ENCODE measurements around the gene GLT1D1.
"Not testable (repeated sequence)": the region's sequence is repeated elsewhere in the genome, so short reads cannot be mapped to it uniquely, and the experiment has no call there.

Gene GLT1D1

GRCh38 chr12:128817111-128818015 is 35.9 kb upstream of the GLT1D1 start:
- H3K36me3 Mint-ChIP-seq: peaks cover 17% of the 10 kb centered on the region
- peak overlapping the region; percentile 23 for H3K4me3 Mint-ChIP-seq
- no peak overlapping the region for H3K27ac Mint-ChIP-seq
- peaks cover 68% of the 10 kb centered on the region for H3K4me1 Mint-ChIP-seq
- H3K9me3 Mint-ChIP-seq: no peaks in the 10 kb centered on the region
- no peaks in the 10 kb centered on the region for H3K27me3 Mint-ChIP-seq

GRCh38 chr12:128818065-128819022 is 34.9 kb upstream of the GLT1D1 start:
- Mint-ChIP-seq H3K27me3 (no peaks in the 10 kb centered on the region), H3K4me1 (peaks cover 66% of the 10 kb centered on the region), H3K4me3 (peak overlapping the region; percentile 1), H3K27ac (peak overlapping the region; percentile 32), H3K9me3 (no peaks in the 10 kb centered on the region), H3K36me3 (peaks cover 14% of the 10 kb centered on the region)

GRCh38 chr12:128819293-128820144 is 33.8 kb upstream of the GLT1D1 start:
- Mint-ChIP-seq H3K4me3 (no peak overlapping the region), H3K36me3 (peaks cover 11% of the 10 kb centered on the region), H3K9me3 (no peaks in the 10 kb centered on the region), H3K27me3 (no peaks in the 10 kb centered on the region), H3K4me1 (peaks cover 58% of the 10 kb centered on the region), H3K27ac (no peak overlapping the region)

- Mint-ChIP-seq H3K4me3 (no peak overlapping the region), H3K27me3 (no peaks in the 10 kb centered on the region), H3K9me3 (no peaks in the 10 kb centered on the region), H3K4me1 (peaks cover 59% of the 10 kb centered on the region), H3K27ac (no peak overlapping the region), H3K36me3 (peaks cover 7% of the 10 kb centered on the region)
Observed at GRCh38 chr12:128820253-128820652, 33.0 kb upstream of the GLT1D1 start.

- Mint-ChIP-seq H3K27me3 (no peaks in the 10 kb centered on the region), H3K4me1 (peaks cover 56% of the 10 kb centered on the region), H3K4me3 (peak overlapping the region; percentile 74), H3K36me3 (peaks cover 7% of the 10 kb centered on the region), H3K27ac (peak overlapping the region; percentile 86), H3K9me3 (no peaks in the 10 kb centered on the region)
Observed at GRCh38 chr12:128820723-128821432, 32.4 kb upstream of the GLT1D1 start.

DNA sequence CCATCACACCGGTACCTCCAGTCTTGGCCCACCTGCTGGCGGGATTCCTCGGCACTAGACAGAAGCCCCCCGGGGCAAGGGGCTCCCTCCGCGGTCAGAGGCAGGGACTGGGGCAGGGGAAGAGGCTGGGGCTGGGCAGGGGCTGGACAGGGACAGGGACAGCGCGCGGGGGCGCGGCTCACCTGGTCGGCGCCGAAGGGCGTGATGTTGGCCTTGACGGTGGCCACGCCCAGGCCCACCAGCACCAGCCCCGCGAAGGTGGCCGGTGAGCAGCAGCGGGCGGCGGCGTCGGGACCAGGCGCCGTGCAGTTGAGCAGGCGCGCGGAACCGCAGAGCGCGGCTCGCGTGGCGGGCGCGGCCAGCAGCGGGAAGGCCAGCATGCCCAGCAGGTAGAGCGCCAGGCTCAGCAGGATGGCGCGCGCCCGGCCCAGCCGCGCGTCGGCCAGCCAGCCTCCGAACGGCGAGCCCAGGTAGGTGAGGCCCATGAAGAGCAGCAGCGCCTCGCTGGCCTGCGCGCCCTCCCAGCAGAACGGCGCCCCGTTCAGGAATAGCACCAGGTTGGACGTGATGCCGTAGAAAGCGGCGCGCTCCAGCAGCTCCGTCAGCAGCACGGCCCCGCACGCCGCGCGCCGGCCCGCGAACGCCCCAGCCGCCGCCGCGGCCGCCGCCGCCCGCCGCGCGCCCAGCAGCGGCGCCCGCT is 29.9 kb upstream of the GLT1D1 start:
- H3K4me3 Mint-ChIP-seq: peak overlapping the region; percentile 82
- peaks cover 36% of the 10 kb centered on the region for H3K4me1 Mint-ChIP-seq
- H3K36me3 Mint-ChIP-seq: peaks cover 7% of the 10 kb centered on the region
- H3K27me3 Mint-ChIP-seq: no peaks in the 10 kb centered on the region
- H3K27ac Mint-ChIP-seq: no peak overlapping the region
- H3K9me3 Mint-ChIP-seq: peaks cover 4% of the 10 kb centered on the region

DNA sequence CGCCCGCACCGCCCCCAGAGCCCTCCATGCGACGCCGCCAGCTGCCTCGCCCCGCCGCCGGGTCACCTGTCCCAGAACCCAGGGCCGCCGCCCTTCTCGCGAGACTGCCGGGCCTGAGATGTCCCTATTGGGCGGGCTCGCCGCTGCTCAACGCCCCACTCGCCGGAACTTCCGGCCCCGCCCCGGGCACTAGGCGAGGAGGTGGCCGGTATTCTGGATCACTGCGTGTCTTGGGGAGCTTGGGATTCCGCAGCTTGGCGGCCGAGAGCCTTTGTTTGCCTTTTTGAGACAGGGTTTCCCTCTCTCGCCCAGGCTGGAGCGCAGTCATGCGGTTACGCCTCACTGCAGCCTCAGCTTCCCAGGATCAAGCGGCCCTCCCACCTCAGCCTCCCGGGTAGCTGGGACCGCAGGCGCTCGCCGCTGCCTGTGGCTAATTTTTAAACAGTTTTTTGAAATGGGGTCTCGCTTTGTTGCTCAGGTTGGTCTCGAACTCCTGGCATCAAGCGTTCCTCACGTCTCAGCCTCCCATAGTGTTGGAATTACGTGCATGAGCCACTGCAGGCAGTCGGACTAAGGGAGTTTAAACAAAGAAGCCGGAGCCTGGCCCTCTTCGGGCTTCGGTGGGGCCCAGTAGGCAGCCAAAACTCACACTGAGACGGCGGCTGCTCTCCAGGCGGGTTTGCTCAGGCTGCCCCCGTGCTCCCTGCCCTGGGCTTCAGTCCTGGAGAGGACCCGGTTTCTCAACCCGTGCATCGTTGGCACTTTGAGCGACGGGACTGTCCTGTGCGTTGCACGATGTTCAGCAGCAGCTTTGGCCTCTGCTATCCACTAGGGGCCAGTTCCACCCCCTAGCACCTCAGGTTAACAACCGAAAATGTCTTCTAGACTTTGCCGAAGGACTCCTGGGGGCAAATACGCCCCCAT is 29.1 kb upstream of the GLT1D1 start, which contains the start of gene SLC15A4:
SLC15A4 (minus strand) TSS at position 43 of the 924 bp plus-strand sequence; CDS start at position 28, 15 bp downstream.
- Mint-ChIP-seq H3K4me1 (peaks cover 27% of the 10 kb centered on the region), H3K4me3 (peak within 1 kb of the TSS; percentile 82), H3K36me3 (peaks cover 7% of the 10 kb centered on the region), H3K27ac (no peak within 1 kb of the TSS), H3K27me3 (no peaks in the 10 kb centered on the region), H3K9me3 (peaks cover 4% of the 10 kb centered on the region)

GRCh38 chr12:128825835-128826234 is 27.4 kb upstream of the GLT1D1 start:
- Mint-ChIP-seq H3K27ac (no peak overlapping the region), H3K4me3 (no peak overlapping the region)

DNA sequence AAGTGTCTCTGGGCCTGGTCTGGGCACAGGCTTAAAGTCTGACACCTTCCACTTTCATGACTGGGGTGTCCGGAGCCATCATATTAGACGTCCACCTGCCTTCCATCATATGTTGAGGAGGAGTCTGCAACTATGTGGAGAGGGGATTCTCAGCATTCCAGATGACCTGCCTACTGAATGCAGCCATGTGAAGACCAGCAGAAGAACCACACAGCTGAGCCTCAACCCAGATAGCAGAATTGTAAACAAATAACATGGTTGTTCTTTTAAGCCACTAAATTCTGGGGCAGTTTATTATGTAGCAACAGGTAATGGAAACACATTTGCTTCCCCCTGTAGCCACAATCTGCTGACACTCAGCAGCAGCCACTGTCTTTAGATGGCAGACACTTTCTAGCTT is 25.6 kb upstream of the GLT1D1 start:
- H3K4me3 Mint-ChIP-seq: no peak overlapping the region
- no peaks in the 10 kb centered on the region for H3K36me3 Mint-ChIP-seq
- H3K4me1 Mint-ChIP-seq: peaks cover 4% of the 10 kb centered on the region
- peaks cover 4% of the 10 kb centered on the region for H3K9me3 Mint-ChIP-seq
- no peak overlapping the region for H3K27ac Mint-ChIP-seq
- H3K27me3 Mint-ChIP-seq: no peaks in the 10 kb centered on the region

More at GRCh38 chr12:128825835-128826234, 27.4 kb upstream of the GLT1D1 start:
- Mint-ChIP-seq H3K4me1 (peaks cover 18% of the 10 kb centered on the region), H3K36me3 (peaks cover 6% of the 10 kb centered on the region), H3K27me3 (no peaks in the 10 kb centered on the region), H3K9me3 (peaks cover 4% of the 10 kb centered on the region)

- no peak overlapping the region for H3K4me3 Mint-ChIP-seq
- H3K36me3 Mint-ChIP-seq: no peaks in the 10 kb centered on the region
- peak overlapping the region; percentile 20 for H3K27ac Mint-ChIP-seq
- H3K4me1 Mint-ChIP-seq: peaks cover 2% of the 10 kb centered on the region
- H3K27me3 Mint-ChIP-seq: no peaks in the 10 kb centered on the region
- peaks cover 4% of the 10 kb centered on the region for H3K9me3 Mint-ChIP-seq
Observed at GRCh38 chr12:128829861-128830504, 23.3 kb upstream of the GLT1D1 start.

- Mint-ChIP-seq H3K4me3 (no peak overlapping the region), H3K36me3 (no peaks in the 10 kb centered on the region), H3K9me3 (peaks cover 4% of the 10 kb centered on the region)
Observed at GRCh38 chr12:128830505-128830893, 22.8 kb upstream of the GLT1D1 start.

DNA sequence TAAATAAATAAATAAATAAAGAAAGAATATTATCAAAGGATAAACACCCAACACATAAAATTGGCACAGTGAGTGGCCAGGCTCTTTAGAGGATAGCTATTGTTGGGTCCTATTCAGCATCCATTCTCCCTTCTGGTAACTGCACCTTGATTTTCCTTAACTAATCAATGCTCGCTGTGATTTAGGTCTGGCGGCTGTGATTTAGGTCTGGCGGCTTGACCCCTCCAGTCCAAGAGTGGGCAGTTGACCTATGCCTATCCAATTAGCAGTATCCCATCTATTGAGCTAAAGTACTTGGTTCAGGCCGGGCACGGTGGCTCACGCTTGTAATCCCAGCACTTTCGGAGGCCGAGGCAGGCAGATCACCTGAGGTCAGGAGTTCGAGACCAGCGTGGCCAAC is 19.9 kb upstream of the GLT1D1 start:
- no peaks in the 10 kb centered on the region for H3K36me3 Mint-ChIP-seq
- no peak overlapping the region for H3K27ac Mint-ChIP-seq
- H3K4me1 Mint-ChIP-seq: no peaks in the 10 kb centered on the region
- peaks cover 1% of the 10 kb centered on the region for H3K27me3 Mint-ChIP-seq
- no peaks in the 10 kb centered on the region for H3K9me3 Mint-ChIP-seq
- no peak overlapping the region for H3K4me3 Mint-ChIP-seq

More at GRCh38 chr12:128830505-128830893, 22.8 kb upstream of the GLT1D1 start:
- Mint-ChIP-seq H3K27me3 (no peaks in the 10 kb centered on the region), H3K4me1 (no peaks in the 10 kb centered on the region), H3K27ac (no peak overlapping the region)

GRCh38 chr12:128839885-128840284 is 13.4 kb upstream of the GLT1D1 start:
- not testable (repeated sequence) for H3K9me3 Mint-ChIP-seq, H3K27me3 Mint-ChIP-seq

More at GRCh38 chr12:128839885-128840284, 13.4 kb upstream of the GLT1D1 start:
- H3K4me1 Mint-ChIP-seq, H3K27ac Mint-ChIP-seq, H3K4me3 Mint-ChIP-seq, H3K36me3 Mint-ChIP-seq: not testable (repeated sequence)
